GM18868 (cell line): ENCODE measurements around the gene FAM216A.

Experiments used
- ATAC-seq: cut with Tn5 transposase; IDR thresholded peaks from one replicate; pipeline ENCODE4 v1.9.1; 2021; ENCODE audit warnings: mild to moderate bottlenecking, moderate library complexity; ENCODE audit not compliant: unreplicated experiment

The FAM216A gene

DNA sequence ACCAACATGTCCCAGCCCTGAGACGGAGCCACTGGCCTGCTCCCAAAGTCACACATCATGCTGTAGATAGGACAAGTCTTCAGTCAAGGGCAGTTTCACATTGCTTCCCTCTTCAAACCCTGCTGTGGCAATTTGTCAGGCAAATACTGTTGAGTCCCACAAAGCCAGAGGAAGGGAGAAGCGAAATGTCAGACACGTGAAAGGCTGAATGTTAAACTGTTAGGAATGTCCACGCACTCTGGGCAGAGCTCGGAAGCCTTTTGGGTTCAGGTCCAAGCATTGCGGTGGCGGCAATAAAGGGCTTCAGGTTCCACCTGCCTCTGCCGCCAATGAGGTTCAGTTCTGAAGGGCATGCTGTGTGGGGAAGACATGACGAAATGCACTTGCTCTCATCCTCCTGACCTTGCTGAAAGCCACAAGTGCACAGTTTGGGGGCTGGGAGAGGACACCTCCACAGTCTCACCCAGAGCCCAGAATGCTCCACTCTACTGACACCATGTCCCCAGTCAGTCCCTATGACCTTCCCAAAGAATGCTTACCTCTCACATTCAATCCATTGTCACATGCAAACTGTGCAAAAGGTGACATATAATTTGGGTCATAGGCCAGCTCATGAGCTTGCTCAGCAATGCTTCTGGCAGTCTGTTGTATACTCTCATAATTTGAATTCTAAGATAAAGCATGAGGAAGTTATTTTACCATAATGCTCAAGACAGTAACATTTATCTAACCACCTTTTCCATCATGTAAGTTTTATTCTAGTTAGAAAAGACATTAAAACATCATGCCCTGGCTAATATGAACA, 69.2 kb downstream of the FAM216A start:
- ATAC-seq, result no peak

DNA sequence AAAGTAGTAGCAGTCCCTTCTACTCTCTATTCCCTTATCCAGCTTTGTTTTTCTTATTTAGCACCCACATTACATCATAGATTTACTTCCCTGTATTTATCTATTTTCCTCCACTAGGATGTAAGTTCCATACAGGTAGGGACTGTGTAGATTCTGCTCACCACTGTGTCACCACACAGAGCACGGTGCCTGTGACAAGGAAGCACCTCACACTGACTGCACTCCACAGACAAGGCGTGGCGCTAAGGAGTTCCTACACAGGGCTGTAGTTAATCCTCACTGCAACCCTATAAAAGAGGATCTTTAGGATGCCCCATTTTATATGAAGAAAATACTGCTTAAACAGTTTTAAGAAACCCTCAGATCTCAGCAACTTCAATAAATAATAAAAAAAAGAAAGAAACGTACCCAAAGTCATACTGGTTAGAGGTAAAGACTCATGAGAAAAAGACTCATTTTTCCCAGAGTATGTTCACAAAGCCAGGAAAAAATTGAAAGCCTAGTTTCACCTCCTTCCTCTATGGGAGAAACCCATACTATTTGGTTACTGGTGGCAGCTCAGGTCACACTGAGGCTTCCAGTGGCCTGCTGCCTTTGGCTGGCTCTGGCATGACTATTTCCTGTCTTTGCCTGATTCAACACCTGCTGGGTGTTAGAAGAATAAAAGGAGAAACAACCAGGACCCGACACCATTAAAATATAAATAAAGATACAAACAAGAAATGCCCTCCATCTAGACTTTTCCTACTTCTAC, 70.4 kb downstream of the FAM216A start:
- no peak for ATAC-seq
